H9 (cell line): Measurements from ENCODE around the gene GNB1L. TPM values are rescaled to one million over a fixed set of nuclear protein-coding genes. Genes with fewer than 3 reads are reported as not detected.

ENCODE experiments used
- DNase-seq: peaks from one replicate; pipeline ENCODE4 v3.0.0-alpha.2; 2017
- H2AFZ ChIP-seq: one replicate; pipeline ENCODE4 v1.6.1; 2013; ENCODE audit warnings: mild to moderate bottlenecking, low read length, control low read depth, moderate library complexity
- H2AK5ac ChIP-seq: 2 replicates; pipeline ENCODE4 v1.6.1; 2013; ENCODE audit warnings: low read length, control low read depth, mixed read lengths; ENCODE audit not compliant: insufficient read length
- H2BK120ac ChIP-seq: one replicate; pipeline ENCODE4 v1.6.1; 2013; ENCODE audit warnings: low read depth, mild to moderate bottlenecking, low read length, control low read depth, inconsistent platforms; ENCODE audit not compliant: poor library complexity, severe bottlenecking
- H2BK12ac ChIP-seq: 2 replicates; pipeline ENCODE4 v1.6.1; 2013; ENCODE audit warnings: low read length, control low read depth, mixed read lengths, low read depth; ENCODE audit not compliant: insufficient read length
- H2BK15ac ChIP-seq: 2 replicates; pipeline ENCODE4 v1.6.1; 2013; ENCODE audit warnings: low read depth, low read length, control low read depth
- H2BK20ac ChIP-seq: one replicate; pipeline ENCODE4 v1.6.1; 2013; ENCODE audit warnings: low read depth, mild to moderate bottlenecking, low read length, control low read depth, inconsistent platforms; ENCODE audit not compliant: poor library complexity, severe bottlenecking
- H2BK5ac ChIP-seq: 2 replicates; pipeline ENCODE4 v1.6.1; 2013; ENCODE audit warnings: low read length, control low read depth, mixed read lengths; ENCODE audit not compliant: insufficient read length
- H3K14ac ChIP-seq: 2 replicates; pipeline ENCODE4 v1.6.1; 2013; ENCODE audit warnings: low read length, control low read depth; ENCODE audit not compliant: insufficient read depth
- H3K18ac ChIP-seq: 2 replicates; pipeline ENCODE4 v1.6.1; 2013; ENCODE audit warnings: low read depth, mild to moderate bottlenecking, mixed read lengths, low read length, control low read depth; ENCODE audit not compliant: insufficient read length
- H3K23ac ChIP-seq: 2 replicates; pipeline ENCODE4 v1.6.1; 2013; ENCODE audit warnings: low read length, control low read depth, mixed read lengths, low read depth; ENCODE audit not compliant: insufficient read length
- H3K23me2 ChIP-seq: 2 replicates; pipeline ENCODE4 v1.6.1; 2013; ENCODE audit warnings: low read depth, mild to moderate bottlenecking, mixed read lengths, low read length, control low read depth; ENCODE audit not compliant: insufficient read length, poor library complexity, severe bottlenecking
- H3K27ac ChIP-seq: 2 replicates; pipeline ENCODE4 v1.5.1; 2013; ENCODE audit warnings: low read length, control low read depth, mixed read lengths, low read depth; ENCODE audit not compliant: insufficient read length
- H3K27me3 ChIP-seq: 2 replicates; pipeline ENCODE4 v1.6.1; 2013; ENCODE audit warnings: low read length, control low read depth, inconsistent platforms; ENCODE audit not compliant: insufficient read depth
- H3K4ac ChIP-seq: 2 replicates; pipeline ENCODE4 v1.6.1; 2013; ENCODE audit warnings: low read depth, mild to moderate bottlenecking, control low read depth, inconsistent platforms, low read length, moderate library complexity
- H3K4me1 ChIP-seq: 2 replicates; pipeline ENCODE4 v1.6.1; 2013; ENCODE audit warnings: low read length, control low read depth, inconsistent platforms; ENCODE audit not compliant: insufficient read depth
- H3K4me2 ChIP-seq: 2 replicates; pipeline ENCODE4 v1.6.1; 2013; ENCODE audit warnings: low read length, control low read depth, mixed read lengths; ENCODE audit not compliant: insufficient read length, insufficient read depth
- H3K56ac ChIP-seq: 2 replicates; pipeline ENCODE4 v1.6.1; 2013; ENCODE audit warnings: low read depth, mild to moderate bottlenecking, mixed read lengths, low read length, control low read depth; ENCODE audit not compliant: insufficient read length
- H3K79me1 ChIP-seq: 2 replicates; pipeline ENCODE4 v1.6.1; 2013; ENCODE audit warnings: low read depth, mild to moderate bottlenecking, moderate library complexity, low read length, control low read depth, inconsistent platforms; ENCODE audit not compliant: insufficient read depth, poor library complexity, severe bottlenecking
- H3K79me2 ChIP-seq: 2 replicates; pipeline ENCODE4 v1.6.1; 2013; ENCODE audit warnings: low read length, control low read depth, inconsistent platforms; ENCODE audit not compliant: insufficient read depth
- H3K9ac ChIP-seq: 2 replicates; pipeline ENCODE4 v1.6.1; 2013; ENCODE audit warnings: low read length, control low read depth, mixed read lengths; ENCODE audit not compliant: insufficient read length; ENCODE audit errors: extremely low read depth
- H3K9me3 ChIP-seq: one replicate; pipeline ENCODE4 v1.6.1; 2013; ENCODE audit warnings: low read depth, low read length, inconsistent platforms; ENCODE audit not compliant: control insufficient read depth
- H3T11ph ChIP-seq: one replicate; pipeline ENCODE4 v1.6.1; 2013; ENCODE audit warnings: mild to moderate bottlenecking, low read length, control low read depth, inconsistent platforms
- H4K20me1 ChIP-seq: one replicate; pipeline ENCODE4 v1.6.1; 2013; ENCODE audit not compliant: control insufficient read depth, insufficient read length, insufficient read depth
- H4K5ac ChIP-seq: 2 replicates; pipeline ENCODE4 v1.6.1; 2013; ENCODE audit warnings: low read depth, mild to moderate bottlenecking, mixed read lengths, low read length, control low read depth; ENCODE audit not compliant: insufficient read length
- H4K8ac ChIP-seq: replicated peaks from 2 replicates; pipeline ENCODE4 v1.6.1; 2013; ENCODE audit warnings: low read length, control low read depth, mixed read lengths, low read depth; ENCODE audit not compliant: insufficient read length
- H4K91ac ChIP-seq: 2 replicates; pipeline ENCODE4 v1.6.1; 2013; ENCODE audit warnings: low read depth, mild to moderate bottlenecking, moderate library complexity, mixed read lengths, low read length, control low read depth; ENCODE audit not compliant: insufficient read length
- H3K27ac Mint-ChIP-seq, 3 experiments: 2 replicates in 2 of 3; 3 replicates in 1 of 3; pipeline ENCODE4 v1.8.0; 2020 to 2021; ENCODE audit warnings: mixed read lengths in 3 of 3, mild to moderate bottlenecking in 1 of 3, moderate library complexity in 1 of 3
- H3K27me3 Mint-ChIP-seq: 2 replicates; pipeline ENCODE4 v1.8.0; 2021; ENCODE audit warnings: low read depth, mild to moderate bottlenecking, moderate library complexity, mixed read lengths
- H3K36me3 Mint-ChIP-seq, 3 experiments: 2 replicates in 2 of 3; 3 replicates in 1 of 3; pipeline ENCODE4 v1.8.0; 2020 to 2021; ENCODE audit warnings: low read depth in 3 of 3, mixed read lengths in 3 of 3; ENCODE audit not compliant: insufficient read depth in 1 of 3
- H3K4me1 Mint-ChIP-seq, 2 experiments: 2 replicates each; pipeline ENCODE4 v1.8.0; 2020; ENCODE audit warnings: mixed read lengths in 2 of 2
- H3K4me3 Mint-ChIP-seq, 2 experiments: 2 replicates in 1 of 2; 3 replicates in 1 of 2; pipeline ENCODE4 v1.8.0; 2020 to 2021; ENCODE audit warnings: mild to moderate bottlenecking in 2 of 2, mixed read lengths in 2 of 2, moderate library complexity in 1 of 2
- H3K9me3 Mint-ChIP-seq, 2 experiments: 2 replicates in 1 of 2; 3 replicates in 1 of 2; pipeline ENCODE4 v1.8.0; 2020; ENCODE audit warnings: mild to moderate bottlenecking in 2 of 2, mixed read lengths in 2 of 2, moderate library complexity in 1 of 2
- CTCF ChIP-seq: fragments of 200-600 bp; sonication (generic); conservative IDR thresholded peaks from 3 replicates; pipeline ENCODE4 v1.8.0; 2021; ENCODE audit warnings: antibody characterized with exemption, mild to moderate bottlenecking
- WGBS: extraction: QIAGEN DNeasy Blood & Tissue Kit; methylation state at CpG from one replicate; pipeline ENCODE4 v1.1.7; 2013; ENCODE audit warnings: missing lambda C conversion rate, low lambda C conversion rate, mixed read lengths; ENCODE audit not compliant: insufficient read length; ENCODE audit errors: extremely low coverage; 5-methylcytosine and 5-hydroxymethylcytosine counted together
- total RNA-seq: library from RNA; stranded (reverse); gene quantifications from 2 replicates; pipeline ENCODE4 v1.2.1, GENCODE V29; 2021

Gene GNB1L
- total RNA-seq, 1 experiment from 2014 or later = 22.4 TPM

DNA sequence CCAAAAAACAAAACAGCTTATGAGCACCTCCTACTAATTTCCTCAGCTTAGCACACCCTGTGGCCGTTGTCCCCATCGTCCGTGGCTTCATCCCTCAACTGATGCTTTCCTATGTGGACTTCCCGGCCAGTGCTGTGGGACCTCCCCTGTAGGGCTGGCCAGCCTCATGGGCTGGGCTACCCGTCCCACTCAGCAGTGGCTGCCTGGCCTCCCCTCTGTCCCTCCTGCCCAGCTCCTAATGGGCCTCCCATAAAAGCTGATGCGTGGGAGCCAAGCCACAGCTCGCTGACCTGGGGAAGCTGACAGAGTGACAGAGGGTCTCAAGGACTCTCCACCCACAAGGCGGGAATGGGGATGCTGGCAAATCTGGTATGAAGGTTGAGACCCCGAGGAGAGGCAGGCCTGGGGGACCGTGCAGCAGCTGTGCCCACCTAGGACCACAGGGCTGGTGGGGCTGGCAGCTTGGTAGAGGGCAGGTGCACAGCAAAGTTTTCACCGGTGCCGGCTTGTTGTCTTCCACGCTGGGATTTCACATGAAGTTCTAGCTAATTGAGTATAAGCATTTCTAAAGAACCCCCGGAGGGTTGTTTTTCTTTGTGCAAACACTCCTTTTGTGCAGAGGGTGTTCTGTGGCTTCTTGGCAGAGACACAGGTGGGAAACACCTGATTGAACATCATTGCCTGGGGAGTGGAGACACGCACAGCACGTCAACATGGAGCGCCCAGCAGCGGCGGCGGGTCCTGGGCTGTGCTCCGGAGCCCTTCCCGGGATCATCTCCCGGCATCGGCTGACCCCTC lies 70.9 kb downstream of the GNB1L start:
- Histone ChIP-seq H3K9me3 (no peaks in the 10 kb centered on the region), H3K18ac (no peak overlapping the region), H3K56ac (no peak overlapping the region), H4K8ac (no peak overlapping the region), H2AK5ac (no peak overlapping the region), H4K20me1 (peaks cover 3% of the 10 kb centered on the region), H2BK15ac (no peak overlapping the region), H4K5ac (no peak overlapping the region), H3K14ac (no peak overlapping the region), H2BK20ac (no peak overlapping the region), H2BK5ac (no peak overlapping the region), H3K9ac (no peak overlapping the region), H3K4ac (no peak overlapping the region), H4K91ac (no peak overlapping the region), H3K23ac (no peak overlapping the region), H3K79me2 (no peaks in the 10 kb centered on the region), H3K23me2 (no peaks in the 10 kb centered on the region), H2AFZ (no peak overlapping the region), H3T11ph (no peak overlapping the region), H3K4me2 (no peak overlapping the region), H3K27ac (no peak overlapping the region), H2BK12ac (no peak overlapping the region), H3K27me3 (no peaks in the 10 kb centered on the region), H3K79me1 (no peaks in the 10 kb centered on the region), H3K4me1 (no peaks in the 10 kb centered on the region), H2BK120ac (no peak overlapping the region)
- H3K4me1 Mint-ChIP-seq = peaks cover 10 to 16% of the 10 kb centered on the region in 2 experiments; a peak in 3 of 4 replicates
- no peak overlapping the region for H3K4me3 Mint-ChIP-seq
- no peak overlapping the region for H3K27ac Mint-ChIP-seq
- no peak for DNase-seq
- TF ChIP-seq CTCF = no peak
- peaks cover 22% of the 10 kb centered on the region for H3K27me3 Mint-ChIP-seq
- H3K36me3 Mint-ChIP-seq = peaks cover 0 to 1% (median 0%) of the 10 kb centered on the region in 3 experiments; a peak in 2 of 7 replicates
- no CpG with 5 or more reads among the region's 24 CpGs for WGBS
- H3K9me3 Mint-ChIP-seq = no peaks in the 10 kb centered on the region; a peak in 1 of 5 replicates
